CD4-positive, alpha-beta T cell treated with Interleukin-21 for 1 hour (primary cell): Measurements from ENCODE around the gene CROCC2.

Experiments used
- DNase-seq: peaks from one replicate; pipeline ENCODE4 v3.0.0-alpha.2; 2020

CROCC2 gene

DNA sequence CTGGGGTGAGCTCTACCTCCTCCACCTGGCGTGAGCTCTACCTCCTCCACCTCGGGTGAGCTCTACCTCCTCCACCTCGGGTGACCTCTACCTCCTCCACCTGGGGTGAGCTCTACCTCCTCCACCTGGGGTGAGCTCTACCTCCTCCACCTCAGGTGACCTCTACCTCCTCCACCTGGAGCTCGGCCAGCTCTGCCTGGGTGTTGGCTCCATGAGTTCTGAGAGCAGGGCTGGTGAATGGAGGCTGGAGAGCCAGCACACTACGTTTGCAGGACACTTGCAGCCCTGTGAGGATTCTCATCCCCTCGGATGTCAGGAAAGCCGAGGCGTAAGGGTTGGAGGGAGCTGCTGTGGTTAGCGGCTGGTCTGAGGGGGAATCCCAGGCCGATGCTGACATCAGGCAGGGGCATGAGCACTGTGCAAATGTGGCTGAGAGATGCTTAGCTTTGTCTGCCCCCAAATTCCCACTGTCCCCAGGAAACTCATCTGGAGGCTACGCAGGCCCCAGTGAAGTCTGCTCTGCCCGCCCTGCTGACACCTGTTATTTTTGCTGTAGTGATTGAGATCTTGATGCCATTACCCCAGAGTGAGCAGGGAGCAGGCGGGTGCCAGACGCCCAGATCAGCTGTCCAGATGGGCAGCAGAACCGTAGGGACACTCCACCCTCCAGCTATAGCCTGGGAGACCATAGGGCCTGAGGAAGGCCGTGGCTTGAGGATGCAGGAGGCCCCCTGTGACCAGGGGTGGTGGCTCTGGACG lies 3.3 kb downstream of the CROCC2 start:
- no peak for DNase-seq

DNA sequence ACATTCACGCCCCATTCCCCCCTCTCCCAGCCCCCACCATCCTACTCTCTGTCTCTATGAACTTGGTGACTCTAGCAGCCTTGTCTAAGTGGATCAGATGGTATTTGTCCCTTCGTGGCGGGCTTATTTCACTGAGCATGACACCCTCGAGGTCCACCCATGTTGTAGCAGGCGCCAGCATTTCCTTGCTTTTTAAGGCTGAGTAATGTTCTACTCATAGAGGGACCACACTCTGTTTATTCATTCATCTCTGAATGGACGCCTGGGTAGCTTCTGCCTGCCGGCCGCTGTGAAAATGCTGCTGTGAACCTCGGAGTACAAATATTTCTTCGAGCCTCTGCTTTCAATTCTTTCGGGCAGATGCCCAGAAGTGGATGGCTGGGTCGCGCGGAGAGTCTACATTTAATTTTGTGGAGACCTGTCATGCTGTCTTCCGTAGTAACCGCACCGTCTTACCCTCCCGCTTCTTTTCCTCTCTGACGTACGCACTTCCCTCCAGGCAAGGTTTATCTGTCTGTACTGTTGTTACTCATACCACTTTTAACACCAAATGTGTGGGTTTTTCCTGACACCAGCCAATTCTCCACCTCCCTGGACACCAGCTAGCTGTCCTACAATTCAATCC lies 5.6 kb downstream of the CROCC2 start:
- DNase-seq: no peak

DNA sequence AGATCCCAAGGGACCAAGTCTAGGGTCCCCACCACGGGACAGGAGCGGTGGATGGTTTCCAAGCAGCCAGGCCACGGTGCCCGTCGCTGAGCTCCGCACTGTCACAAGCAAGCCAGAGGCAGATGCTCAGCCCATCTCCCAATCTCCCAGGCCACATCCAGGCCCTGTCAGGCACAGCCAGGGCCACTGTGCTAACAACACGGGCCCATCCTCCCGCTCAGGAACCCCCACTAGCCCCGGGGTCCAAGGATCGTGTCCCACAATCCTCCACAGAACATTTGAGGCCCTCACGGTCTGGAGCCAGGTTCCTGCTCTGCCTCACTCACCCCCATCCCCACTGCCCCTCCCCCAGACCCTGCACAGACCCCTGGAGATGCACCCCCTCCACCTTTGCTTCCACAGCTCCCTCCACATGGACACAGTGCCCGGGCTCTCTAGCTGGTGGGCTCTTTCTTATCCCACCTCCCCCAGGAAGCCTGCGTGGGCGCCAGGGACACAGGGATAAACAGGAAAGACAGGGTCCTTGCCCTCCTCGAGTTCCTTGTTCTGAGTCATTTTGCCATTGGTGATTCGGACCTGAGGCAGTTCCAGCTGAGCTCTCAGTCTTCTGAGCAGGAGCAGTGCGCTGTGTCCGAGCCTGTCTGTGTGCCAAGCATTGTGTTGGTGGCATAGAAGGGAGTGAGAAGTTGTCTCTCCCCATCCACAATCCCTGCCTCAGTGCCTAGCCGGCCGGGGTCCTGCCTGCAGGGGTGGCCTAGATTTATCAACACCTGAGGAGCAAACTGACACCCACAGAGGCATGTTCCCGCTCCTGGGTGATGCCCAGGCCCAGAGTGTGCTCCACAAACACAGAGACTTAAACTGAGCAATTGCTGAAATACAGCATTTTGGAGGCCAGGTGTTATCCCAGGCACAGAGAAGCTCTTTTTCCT lies 7.0 kb downstream of the CROCC2 start:
- DNase-seq: no peak

DNA sequence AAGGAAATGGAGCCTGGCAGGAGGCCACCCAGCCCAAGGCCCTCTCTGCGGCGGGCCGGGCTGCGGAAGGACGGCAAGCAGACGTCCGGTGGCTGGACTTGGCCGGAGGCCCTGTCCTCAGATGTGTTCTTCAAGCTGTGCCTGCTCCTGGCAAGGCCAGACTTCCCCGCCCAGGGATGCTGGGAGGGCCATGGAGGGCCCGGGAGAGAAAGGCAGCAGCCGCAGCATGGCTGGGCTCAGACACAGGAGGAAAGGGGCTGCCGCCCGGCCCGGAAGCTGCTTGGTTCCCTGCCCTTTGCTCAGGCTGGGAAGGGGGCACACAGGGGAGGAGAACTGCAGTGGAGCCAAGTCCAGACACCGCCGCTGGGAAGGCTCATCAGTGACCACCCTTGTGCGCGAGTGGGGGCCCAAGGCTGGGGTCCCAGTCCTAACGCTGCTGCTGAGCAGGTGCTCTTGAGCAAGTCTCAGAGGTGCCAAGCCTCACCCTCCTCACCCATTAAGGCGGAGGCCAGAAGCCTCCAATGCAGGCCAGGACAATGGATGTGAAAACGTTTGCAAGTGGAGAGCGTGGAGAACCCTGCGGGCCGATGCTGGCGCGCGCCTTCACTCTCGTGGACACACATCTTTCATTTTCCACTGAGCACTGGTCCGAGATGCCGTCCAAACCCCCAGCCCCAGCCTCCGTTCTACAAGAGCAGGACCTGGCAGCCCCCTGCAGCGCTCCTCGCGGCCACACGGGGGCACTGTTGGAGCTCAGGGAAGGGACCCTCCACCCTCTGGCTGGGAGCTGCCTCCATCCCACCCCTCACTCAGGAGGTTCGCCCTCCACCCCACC lies 7.9 kb downstream of the CROCC2 start:
- DNase-seq: peak; percentile 55

DNA sequence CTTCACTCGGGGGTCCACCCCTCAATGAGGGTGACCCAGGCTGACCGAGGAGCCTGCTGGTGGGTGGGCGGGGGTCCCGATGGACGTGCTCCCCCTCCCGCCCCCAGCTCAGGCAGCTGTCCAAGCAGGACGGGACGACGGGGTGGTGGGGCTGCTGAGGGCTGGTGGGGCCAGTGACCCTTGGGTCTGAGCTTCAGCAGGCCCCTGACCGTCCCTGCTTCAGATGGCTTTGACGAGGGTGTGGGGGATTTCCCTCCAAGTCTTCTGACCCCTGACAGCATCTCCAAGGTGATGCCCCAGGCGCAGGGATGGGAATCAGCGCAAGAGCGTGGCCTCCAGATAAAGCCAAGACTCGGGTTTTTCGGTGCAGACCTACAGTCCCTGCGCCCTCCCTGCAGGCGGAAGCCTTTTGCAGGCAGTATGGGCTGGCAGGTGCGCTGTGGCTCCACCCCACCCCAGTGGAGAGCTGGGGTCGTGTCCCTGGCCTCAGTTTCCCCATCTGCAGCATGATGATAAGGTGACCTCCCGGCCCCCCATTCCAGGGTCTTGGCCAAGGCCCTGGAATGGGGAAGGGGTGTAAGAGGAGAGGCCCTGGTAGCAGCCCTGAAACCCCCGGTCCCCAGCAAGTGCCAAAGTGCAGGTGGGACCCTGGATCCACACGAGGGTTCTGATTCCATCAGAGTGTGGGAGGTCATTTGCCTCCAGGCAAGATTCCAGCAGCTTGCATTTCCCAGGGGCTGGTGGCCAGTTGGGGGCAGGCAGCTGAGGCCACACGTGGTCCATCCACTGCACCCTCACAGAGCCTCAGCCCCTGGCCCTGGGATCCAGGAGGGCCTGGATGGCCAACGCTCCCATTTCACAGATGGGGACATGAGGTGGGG lies 8.7 kb downstream of the CROCC2 start:
- no peak for DNase-seq

DNA sequence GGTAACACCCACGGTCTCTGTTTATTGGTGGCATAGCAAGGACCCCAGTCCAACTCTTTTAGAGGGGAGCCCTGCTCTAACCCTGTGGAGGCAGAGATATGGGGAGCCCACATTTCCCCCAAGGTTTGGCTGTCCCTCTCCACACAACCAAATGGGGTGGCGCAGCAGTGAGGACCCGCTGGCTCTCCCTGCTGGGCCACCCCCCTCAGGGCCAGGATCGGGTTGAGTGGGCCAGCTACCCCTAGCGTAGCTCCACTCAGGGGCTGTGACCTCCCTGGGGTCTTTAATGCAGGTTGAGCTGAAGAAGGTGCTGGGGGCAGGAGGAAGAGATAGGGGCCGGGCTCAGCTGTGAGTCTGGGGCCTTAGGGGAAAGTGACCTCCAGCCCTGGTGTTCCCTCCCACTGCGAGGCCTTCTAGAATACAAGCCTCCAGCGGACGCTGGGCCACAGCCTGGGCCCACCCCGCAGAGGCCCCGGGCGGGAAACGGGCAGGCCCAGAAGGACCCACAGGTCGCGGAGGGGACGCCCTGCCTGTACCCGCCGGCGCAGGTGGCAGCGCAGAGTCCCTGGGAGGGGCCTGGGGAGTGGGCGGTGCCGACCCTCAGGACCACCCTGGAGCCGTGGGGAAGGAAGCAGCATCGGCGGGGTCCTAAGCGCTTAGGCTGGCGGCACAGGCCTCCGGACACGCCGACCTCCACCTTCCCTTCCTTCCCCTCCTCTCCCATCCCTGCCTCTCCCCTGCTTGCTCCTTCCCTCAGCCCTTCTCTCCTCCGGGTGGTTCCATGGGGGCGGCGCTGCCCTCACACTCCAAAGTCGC lies 9.6 kb downstream of the CROCC2 start:
- no peak for DNase-seq

DNA sequence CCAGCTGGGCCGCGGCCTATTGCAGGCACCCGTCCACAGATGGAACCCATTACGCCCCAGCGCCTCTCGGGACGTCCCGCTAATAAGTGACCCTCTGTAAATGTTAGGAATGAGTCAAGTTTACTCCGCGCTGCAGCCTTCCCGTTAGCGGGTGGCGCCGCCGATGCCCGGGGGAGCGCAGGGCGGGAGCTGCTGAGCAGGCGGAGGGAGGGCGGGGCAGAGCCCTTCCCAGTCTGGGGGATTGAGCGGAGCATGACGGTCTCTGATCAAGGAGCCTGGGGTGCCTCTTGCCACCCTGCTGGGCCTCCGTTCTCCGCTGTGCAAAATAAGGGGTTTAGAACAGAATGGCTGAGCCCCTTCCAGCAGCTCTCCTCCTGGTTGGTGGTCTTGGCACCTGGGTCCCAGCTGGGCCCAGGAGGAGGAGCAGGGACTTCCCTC lies 10.5 kb downstream of the CROCC2 start:
- DNase-seq: no peak

DNA sequence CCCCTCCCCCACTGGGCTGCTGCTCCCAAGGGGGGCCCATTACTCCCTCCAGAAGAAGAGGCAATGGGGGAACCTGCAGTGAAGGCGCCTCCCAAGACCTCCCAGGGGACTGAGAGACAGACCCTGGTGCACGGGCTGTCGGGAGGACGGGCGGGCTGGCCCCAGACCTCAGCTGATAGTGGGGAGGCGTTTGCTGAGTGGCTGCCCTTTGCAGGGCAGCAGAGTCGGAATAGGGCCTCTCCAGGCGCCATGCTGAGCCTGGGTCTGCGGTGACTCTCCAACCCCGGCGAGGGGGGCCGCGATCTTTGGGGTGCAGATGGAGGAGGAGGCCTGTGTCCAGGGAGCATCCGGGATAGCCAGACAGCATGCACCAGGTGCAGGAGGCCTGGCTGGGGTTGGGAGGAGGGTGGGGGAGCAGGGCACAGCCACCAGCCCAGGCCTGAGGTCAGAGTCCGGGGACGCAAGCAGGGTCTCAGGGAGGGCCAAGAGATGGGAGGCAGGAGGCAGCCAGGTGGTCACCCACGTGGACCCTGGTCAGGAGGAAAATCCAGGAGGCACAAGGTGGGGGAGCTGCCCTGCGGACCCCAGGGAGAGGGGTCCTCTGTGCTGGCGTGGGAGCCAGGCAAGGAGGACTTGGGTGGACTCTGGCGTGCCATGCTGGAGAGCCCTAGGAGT lies 11.0 kb downstream of the CROCC2 start:
- DNase-seq: no peak

DNA sequence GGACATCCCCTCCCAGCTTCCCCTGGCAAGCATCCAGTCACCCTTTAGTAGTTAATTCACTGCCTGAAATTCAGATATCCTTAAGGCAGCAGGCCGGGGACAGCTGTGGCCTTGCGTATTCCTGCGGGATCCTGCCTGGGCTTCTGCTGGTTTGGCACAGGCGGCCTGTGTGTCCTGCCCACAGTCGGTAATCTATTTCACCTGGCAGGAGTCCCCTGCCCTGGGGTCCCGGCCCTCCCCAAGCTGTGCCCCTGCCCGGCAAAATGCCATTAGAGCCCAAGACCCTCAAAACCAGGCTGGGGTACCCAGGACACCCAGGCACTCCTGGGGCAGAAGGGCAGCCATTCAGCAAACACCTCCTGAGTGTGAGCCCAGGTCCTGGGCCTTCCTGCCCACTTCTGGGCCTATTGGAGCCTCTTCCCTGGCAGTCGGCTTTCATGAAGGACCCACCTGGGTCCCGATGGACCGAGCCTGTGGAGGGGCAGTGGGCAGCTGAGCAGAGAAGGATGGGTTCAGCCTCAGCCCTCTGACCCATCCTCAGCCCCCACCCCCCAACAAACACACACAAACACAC lies 11.6 kb downstream of the CROCC2 start:
- DNase-seq: no peak

DNA sequence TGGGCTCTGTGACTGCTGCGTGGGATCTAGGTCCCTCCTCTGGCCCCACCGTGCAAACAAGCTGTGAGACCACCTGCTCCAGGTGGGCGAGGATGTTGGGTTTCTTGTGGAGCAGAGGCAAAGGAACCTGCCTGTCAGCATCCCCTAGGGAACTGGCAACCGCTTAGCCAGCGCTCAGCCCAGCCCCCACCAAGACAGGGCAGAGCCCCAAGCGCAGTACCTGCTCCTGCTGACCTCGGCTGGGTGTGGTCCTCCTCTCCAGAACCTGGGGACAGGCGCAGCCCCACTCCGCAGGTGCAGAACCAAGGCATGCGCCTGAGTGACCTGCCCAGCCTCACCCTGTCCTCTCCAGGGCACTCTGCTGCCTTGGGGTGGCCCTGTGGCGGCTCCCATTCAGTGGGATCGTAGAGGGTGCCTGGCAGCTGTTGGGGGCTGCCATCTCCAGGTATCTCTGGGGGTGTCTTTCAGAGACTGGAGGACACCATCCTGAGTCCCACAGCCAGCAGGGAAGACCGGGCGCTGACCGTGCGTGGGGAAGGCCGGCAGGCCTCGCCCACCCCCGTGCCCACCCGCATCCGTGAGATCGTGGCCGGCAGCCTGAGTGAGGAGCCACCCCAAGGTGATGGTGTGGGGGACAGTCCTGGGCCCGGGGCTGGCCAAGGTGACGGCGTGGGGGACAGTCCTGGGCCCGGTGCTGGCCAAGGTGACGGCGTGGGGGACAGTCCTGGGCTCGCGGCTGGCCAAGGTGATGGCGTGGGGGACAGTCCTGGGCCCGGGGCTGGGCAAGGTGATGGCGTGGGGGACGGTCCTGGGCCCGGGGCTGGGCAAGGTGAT lies 12.3 kb downstream of the CROCC2 start:
- no peak for DNase-seq

DNA sequence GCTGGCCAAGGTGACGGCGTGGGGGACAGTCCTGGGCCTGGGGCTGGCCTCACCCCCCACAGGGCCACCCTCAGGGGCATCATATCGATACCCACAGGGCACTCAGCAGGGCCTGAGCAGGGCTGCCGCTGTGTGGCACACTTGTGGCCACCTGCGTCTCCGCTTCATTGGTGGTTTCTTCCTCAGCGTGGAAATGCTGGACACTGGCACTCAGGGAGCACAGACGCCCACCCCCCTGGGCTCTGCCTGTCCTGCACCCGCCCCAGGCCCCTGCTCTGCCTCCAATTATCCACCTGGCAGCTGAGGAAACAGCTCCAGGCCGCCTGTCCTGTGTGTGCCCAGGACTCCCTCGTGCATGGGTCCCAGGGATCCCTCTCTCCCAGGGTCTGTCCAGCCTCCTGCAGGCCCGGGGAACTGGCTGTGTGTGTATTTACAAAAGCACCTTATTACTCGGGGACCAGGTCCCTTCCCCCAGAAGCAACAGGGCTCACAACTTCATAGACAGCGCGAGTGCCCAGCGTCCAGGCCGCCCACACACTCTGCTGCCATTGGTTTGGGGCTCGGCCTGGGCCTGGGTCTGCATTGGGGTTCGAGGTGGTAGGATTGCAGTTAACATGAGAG lies 13.1 kb downstream of the CROCC2 start:
- no peak for DNase-seq

DNA sequence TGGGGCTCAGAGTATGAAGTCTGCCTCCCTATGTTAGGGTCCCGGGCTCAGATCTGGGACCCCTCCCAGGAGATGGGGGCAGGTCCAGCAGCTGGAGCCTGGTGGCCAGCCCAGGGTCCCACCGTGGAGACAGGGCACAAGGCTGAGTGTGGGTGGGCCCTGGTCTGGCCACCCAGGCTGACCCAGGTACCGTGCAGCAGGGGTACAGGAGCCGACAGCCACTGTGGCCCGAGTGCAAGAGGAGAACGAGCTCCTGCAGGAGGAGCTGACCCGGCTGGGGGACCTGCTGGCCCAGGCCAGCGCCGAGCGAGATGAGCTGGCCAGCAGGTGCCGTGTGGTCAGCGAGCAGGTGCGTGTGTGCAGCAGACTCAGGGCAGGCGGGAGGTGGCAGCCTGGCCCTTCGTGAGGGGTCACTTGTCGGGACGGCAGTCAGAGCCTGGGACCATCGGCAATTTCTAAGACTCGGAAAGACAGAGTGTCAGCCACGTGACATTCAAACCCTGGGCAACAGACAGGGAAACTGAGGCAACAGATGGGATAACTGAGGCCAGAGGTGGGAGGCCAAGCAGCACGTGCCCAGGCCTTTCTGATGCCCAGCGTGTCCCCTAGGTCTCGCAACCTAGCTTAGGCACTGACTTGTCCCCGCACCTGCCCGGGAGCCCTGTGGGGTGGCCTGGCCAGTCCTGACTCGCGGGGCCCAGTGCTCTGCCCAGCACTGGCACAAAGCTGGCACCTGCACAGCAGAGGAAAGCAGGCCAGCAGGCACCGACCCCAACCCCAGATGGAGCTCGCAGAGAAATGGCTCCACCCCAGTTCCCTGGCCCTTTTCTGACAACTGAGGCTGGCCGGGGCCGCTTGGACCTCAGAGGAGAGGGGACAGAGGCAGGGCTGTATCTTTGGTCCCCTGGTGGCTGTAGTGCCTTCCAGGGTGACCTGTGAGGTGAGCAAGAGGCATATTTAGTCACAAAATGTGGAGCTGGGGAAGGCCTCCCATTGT lies 13.9 kb downstream of the CROCC2 start:
- no peak for DNase-seq

DNA sequence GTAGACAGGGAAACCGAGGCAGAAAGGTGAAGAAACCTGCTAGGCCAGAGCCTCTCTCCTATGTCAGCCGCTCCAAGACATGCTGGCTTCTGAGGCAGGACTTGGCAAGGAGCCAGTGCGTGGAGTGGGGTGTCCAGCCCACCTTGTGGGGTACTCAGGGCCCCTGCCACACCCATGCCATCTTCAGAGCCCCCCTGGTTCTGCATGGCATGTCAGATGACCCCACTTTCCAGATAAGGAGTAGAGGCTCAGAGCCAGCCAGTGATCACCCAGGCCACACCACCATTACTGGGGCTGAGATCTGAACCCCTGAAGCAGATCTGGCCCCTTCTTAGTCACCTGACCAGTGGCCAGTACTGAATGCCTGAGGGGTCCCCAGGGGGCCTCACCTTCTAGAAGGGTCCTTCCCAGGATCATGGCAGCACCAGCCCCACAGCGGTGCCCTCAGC lies 14.7 kb downstream of the CROCC2 start:
- no peak for DNase-seq

DNA sequence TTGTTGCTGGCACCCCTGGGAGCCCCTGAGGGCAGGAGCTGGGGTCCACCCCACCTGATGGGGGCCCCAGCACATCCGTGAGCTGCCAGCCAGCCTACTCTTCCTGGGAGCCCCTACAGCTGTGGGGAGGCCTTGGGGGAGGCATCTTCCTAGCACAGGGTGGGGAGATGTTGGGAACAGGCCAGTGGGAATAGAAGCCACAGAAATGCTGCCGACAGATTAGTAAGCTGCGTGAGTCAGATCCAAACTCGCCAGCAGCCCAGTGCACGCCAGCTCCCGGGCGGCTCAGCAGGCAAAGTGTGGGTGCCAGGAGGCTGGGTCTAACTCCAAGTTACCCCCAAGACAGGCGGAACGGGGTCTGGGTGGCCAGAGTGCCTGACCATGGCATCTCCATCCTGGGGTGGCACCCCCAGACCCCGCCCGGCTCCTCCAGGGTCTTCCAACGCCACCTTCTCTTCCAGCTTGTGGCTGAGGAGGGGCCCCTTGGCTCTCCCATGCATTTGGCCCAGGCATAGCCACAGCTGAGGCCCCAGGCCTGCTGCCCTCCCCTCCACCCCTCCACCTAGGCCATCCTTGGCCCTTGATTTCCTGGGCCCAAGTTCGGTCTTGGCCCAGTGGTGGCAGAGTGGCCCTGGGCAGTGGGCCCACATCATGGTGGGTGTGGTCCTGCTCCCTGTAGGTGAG lies 15.3 kb downstream of the CROCC2 start:
- DNase-seq: no peak

DNA sequence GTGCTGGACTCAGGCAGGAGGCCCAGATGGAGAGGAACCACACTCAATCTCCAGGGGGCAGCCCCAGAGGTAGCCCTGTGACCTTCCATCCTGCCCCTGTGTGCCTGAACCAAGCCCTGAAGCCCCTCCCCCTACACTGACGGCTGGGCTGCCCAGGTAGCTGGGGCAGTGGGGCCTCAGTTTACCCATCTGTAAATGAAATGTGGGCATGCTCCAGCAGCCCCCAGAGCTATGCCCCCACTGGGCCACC lies 15.8 kb downstream of the CROCC2 start:
- DNase-seq: no peak

DNA sequence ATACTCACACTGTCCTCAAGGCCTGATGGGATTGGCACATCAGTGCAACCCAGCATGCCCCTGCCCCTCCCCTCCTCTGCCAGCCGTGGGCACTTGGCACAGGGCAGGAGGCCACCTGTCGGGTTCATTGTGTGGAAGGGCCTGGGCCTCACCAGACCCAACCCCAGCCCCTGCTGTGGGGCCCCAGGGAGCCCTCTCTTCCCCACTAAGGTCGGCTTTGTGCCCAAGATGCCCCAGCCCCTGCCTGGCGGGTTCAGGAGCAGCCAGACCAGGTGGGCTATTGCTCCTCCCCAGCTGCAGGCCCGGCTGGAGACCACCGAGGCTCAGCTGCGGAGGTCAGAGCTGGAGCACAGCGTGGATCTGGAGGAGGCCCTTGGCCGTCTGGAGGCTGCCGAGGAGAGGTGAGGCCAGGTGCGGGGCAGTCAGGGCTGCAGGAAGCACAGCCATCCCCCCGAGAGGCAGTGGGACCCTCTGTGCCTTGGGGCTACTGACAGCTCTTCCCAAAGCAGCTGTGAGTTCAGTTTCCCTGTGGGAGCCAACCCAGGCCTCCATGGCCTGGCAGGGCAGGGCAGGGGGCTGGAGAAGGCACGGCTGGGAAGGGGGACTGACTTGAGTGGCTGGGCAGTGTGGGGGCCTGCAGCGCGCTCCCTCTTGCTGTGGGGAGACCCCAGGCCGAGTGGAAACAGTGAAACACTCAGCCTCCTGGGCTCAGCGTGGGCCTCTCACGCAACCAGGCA lies 16.3 kb downstream of the CROCC2 start:
- no peak for DNase-seq
